BJ (cell line): Measurements from ENCODE around the gene WNT11. TPM values are rescaled to one million over a fixed set of nuclear protein-coding genes. Genes with fewer than 3 reads are reported as not detected.
A peak's percentile ranks its signal among the peaks of the same experiment; 100 is the strongest.

Source experiments
- CTCF ChIA-PET: fragments of 350-600 bp; formaldehyde crosslinking; extraction: SDS; loops from one replicate; lab custom pipeline; 2021; ENCODE audit warnings: antibody characterized with exemption, inconsistent platforms; lab: Yijun Ruan, JAX
- POLR2A ChIA-PET: fragments of 300-600 bp; sonication (Branson Sonifier 250); formaldehyde crosslinking; extraction: SDS; loops from one replicate; lab custom pipeline; 2021; ENCODE audit warnings: antibody characterized with exemption; lab: Charles Lee
- DNase-seq: peaks from one replicate; pipeline ENCODE4 v3.0.0-alpha.2; 2011; ENCODE audit warnings: low read depth
- H3K27me3 ChIP-seq: 2 replicates; pipeline ENCODE4 v1.6.0; 2011; ENCODE audit warnings: low read length; ENCODE audit not compliant: control insufficient read depth, insufficient read depth
- H3K36me3 ChIP-seq: 2 replicates; pipeline ENCODE4 v1.5.1; 2011; ENCODE audit warnings: low read length; ENCODE audit not compliant: control insufficient read depth, insufficient read depth
- H3K4me3 ChIP-seq: 2 replicates; pipeline ENCODE4 v1.5.1; 2011; ENCODE audit warnings: low read depth, mild to moderate bottlenecking, control low read depth, low read length
- CTCF ChIP-seq: IDR thresholded peaks from 2 replicates; pipeline ENCODE4 v1.5.1; 2011; ENCODE audit warnings: low read depth, mild to moderate bottlenecking, control low read depth, inconsistent platforms, low read length, moderate library complexity; ENCODE audit not compliant: insufficient read depth
- polyA plus RNA-seq: library from polyadenylated mRNA; depleted of rRNA; stranded (reverse); fragments of >200 nt; gene quantifications from 2 replicates; pipeline ENCODE4 v1.2.3, GENCODE V29; 2011

The WNT11 gene
- polyA plus RNA-seq, 1 experiment = 0.25 TPM

DNA sequence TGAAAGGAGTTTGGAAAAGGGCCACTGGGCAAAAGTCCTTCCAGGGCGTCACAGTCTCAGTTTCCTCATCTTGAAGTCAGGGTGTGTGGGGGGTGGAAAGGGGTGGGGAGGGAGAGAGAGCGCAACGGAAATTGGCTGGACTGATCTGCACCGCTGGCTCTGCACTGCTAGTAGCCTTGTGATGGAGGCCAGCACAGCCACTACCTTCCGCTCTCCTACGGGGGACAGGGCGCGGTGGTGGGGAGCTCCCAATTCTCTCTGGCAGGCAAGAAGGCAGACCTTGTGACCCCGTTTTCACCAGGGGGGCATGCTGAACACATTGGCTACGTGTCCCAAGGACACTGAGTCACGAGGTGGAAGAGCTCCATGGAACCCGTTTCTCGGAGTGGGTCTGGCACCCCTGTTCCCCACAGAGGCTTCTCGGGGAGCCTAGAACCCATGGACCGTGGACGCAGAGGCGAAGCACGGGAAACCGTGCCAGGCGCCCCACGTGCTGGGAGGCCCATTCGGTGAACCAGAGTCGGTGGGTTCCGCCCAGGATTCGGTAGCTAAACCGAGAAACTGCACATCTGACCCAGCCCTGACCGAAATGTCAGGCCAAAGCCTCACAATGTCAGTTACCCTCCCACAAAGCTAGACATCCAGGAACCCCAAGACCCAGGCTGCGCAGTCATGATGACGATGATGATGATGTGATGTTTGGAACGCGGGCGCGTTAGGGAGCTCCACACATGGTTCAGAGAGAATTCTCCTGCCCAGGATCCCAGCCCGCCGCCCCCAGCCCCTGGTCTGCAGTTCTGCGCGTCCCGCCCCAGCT lies 28.3 kb upstream of the WNT11 start:
- no peaks in the 10 kb centered on the region for H3K36me3 ChIP-seq
- no peak for DNase-seq
- peak overlapping the region; percentile 78 for H3K4me3 ChIP-seq
- CTCF ChIA-PET = interaction anchor here (0.8 to 2.9 kb wide), 4 partner anchors 13 to 337 kb away, joined by 3 to 18 read pairs (median 6); partner anchors contain the start of gene WNT11
- POLR2A ChIA-PET = no interaction called here
- TF ChIP-seq CTCF = no peak
- peaks cover 4% of the 10 kb centered on the region for H3K27me3 ChIP-seq

DNA sequence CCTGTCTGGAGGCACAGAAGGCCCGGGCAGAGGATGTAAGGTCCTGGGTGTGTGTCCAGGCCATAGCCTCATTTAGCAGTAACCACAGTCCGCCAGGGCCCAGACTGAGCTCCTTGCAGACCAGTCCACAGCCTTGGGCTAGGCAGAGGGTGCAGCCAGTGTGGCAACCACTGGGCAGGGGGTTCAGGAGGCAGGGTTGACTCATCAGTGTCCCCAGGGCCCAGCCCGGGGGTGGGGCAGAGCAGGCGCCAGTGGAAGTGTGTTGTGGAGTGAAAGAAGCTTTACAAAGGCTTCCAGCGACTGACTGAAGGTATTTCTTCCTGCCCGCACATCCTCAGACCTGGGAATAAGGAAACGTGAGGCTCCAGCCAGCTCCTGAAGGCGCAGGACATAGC lies 27.7 kb upstream of the WNT11 start:
- Histone ChIP-seq H3K36me3 (no peaks in the 10 kb centered on the region), H3K27me3 (peaks cover 4% of the 10 kb centered on the region), H3K4me3 (no peak overlapping the region; the same call in 1 of the 2 replicates)
- TF ChIP-seq CTCF = no peak
- no peak for DNase-seq
- CTCF ChIA-PET = interaction anchor here (0.5 to 2.9 kb wide), 4 partner anchors 14 to 337 kb away, joined by 3 to 18 read pairs (median 6); partner anchors contain the start of gene WNT11
- POLR2A ChIA-PET = no interaction called here

DNA sequence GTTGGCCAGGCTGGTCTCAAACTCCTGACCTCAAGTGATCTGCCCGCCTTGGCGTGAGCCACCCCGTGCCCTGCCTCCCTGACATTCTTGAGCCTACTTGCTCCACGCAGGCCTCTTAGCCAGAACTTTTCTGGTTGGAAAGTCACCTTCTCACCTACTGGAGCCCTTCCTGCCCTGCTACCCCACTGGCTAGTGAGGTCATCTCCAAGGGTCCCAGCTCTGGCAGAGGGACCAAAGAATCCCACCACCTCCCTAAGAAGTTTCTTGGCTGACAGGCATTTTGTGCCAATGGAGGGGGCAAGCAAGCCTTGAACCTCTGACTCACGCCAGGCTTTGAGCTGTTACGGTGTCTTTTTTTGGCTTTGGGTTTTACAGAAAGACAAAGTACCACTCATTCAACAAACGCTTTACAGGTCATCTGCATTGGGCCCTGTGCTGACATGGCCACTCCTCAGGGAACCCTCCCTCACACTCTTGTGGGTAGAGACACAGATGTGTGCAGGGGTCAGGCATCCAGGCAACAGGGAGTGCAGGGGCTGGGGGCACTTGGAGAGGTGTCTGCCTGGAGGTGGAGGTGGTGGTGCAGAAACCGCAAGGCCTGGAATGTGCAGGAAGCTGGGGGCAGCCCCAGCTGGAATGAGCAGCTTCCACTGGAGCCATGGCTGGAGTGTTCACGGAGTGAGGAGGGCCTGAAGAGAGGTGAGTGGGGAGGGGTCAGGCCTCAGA lies 27.1 kb upstream of the WNT11 start:
- no peak for TF ChIP-seq CTCF
- peaks cover 4% of the 10 kb centered on the region for H3K27me3 ChIP-seq
- no peaks in the 10 kb centered on the region for H3K36me3 ChIP-seq
- no peak for DNase-seq
- H3K4me3 ChIP-seq = no peak overlapping the region
- POLR2A ChIA-PET = no interaction called here
- CTCF ChIA-PET = interaction anchor here (0.5 to 2.9 kb wide), 4 partner anchors 14 to 336 kb away, joined by 3 to 18 read pairs (median 6); partner anchors contain the start of gene WNT11

GRCh38 chr11:76232026-76232665 lies 25.8 kb upstream of the WNT11 start:
- Histone ChIP-seq H3K4me3 (no peak overlapping the region), H3K27me3 (peaks cover 4% of the 10 kb centered on the region), H3K36me3 (no peaks in the 10 kb centered on the region)
- CTCF ChIA-PET = no interaction called here
- no peak for DNase-seq
- POLR2A ChIA-PET = no interaction called here
- TF ChIP-seq CTCF = no peak
